ENCODE results near the gene NPC2.

DNA sequence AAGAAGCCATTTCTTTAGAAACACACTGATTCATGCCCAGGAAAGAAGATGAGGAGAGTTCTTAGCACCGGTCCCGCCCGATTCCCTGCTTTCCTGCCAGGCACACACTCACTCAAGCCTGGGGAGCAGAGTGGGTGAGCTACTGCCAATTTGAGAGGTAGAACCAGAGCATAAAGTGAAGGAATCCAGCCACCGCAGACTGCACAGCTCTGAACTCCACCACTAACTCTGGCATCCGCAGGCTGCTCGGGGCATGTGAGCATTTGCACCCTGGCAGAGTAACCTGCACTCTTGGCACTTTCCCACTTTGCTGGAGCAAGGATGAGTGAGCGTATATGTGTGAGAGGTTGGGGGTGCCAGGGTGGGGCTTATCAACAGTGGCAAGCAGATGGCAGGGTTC lies 63.1 kb downstream of the NPC2 start:
- TF ChIP-seq, protein P1, sequence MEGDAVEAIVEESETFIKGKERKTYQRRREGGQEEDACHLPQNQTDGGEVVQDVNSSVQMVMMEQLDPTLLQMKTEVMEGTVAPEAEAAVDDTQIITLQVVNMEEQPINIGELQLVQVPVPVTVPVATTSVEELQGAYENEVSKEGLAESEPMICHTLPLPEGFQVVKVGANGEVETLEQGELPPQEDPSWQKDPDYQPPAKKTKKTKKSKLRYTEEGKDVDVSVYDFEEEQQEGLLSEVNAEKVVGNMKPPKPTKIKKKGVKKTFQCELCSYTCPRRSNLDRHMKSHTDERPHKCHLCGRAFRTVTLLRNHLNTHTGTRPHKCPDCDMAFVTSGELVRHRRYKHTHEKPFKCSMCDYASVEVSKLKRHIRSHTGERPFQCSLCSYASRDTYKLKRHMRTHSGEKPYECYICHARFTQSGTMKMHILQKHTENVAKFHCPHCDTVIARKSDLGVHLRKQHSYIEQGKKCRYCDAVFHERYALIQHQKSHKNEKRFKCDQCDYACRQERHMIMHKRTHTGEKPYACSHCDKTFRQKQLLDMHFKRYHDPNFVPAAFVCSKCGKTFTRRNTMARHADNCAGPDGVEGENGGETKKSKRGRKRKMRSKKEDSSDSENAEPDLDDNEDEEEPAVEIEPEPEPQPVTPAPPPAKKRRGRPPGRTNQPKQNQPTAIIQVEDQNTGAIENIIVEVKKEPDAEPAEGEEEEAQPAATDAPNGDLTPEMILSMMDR (IDR thresholded peaks at IDR 0.05 in 4 of 5, conservative IDR thresholded peaks at IDR 0.05 in 1 of 5): no peak
- TF ChIP-seq POLR2A (IDR thresholded peaks at IDR 0.05): no peak

Measured in gastrocnemius medialis (tissue), 4 donors.